Calu3 (cell line): Measurements from ENCODE around the gene ZNF789. TPM values are rescaled to one million over a fixed set of nuclear protein-coding genes. Genes with fewer than 3 reads are reported as not detected.
A peak's percentile ranks its signal among the peaks of the same experiment; 100 is the strongest.

ENCODE experiments used
- BruUV-seq: library from RNA; stranded (reverse); fragments of 400-500 nt; replicated peaks from 2 replicates; lab custom pipeline; 2021; lab: Mats Ljungman, UMichigan
- CTCF ChIA-PET: fragments of 300-600 bp; sonication (Branson Sonifier 250); formaldehyde crosslinking; loops from one replicate; lab custom pipeline; 2022; ENCODE audit warnings: antibody characterized with exemption; lab: Charles Lee
- DNase-seq: peaks from one replicate; pipeline ENCODE4 v3.0.0; 2022
- H3K27ac Mint-ChIP-seq: one replicate; pipeline ENCODE4 v1.8.0; 2022; ENCODE audit warnings: mixed read lengths; ENCODE audit not compliant: unreplicated experiment
- H3K27me3 Mint-ChIP-seq: one replicate; pipeline ENCODE4 v1.8.0; 2022; ENCODE audit warnings: mixed read lengths; ENCODE audit not compliant: unreplicated experiment
- H3K36me3 Mint-ChIP-seq: one replicate; pipeline ENCODE4 v1.8.0; 2022; ENCODE audit warnings: mild to moderate bottlenecking, moderate library complexity, mixed read lengths; ENCODE audit not compliant: insufficient read depth, unreplicated experiment
- H3K4me1 Mint-ChIP-seq: one replicate; pipeline ENCODE4 v1.8.0; 2022; ENCODE audit warnings: mild to moderate bottlenecking, low read depth, mixed read lengths; ENCODE audit not compliant: unreplicated experiment
- H3K4me3 Mint-ChIP-seq: one replicate; pipeline ENCODE4 v1.8.0; 2022; ENCODE audit warnings: mild to moderate bottlenecking, low read depth, moderate library complexity, mixed read lengths; ENCODE audit not compliant: unreplicated experiment
- H3K9me3 Mint-ChIP-seq: one replicate; pipeline ENCODE4 v1.8.0; 2022; ENCODE audit warnings: low read depth, mixed read lengths; ENCODE audit not compliant: unreplicated experiment
- CTCF ChIP-seq: fragments of 200-600 bp; IDR thresholded peaks from one replicate; pipeline ENCODE4 v1.8.0; 2022; ENCODE audit warnings: antibody characterized with exemption; ENCODE audit not compliant: unreplicated experiment
- intact Hi-C: fragments of 100-400 bp; cut with micrococcal nuclease; formaldehyde crosslinking; loops from one replicate; pipeline ENCODE4 v1.10.0; 2022; ENCODE audit not compliant: unreplicated experiment
- total RNA-seq: library from RNA; stranded (reverse); gene quantifications from 2 replicates; pipeline ENCODE4 v1.2.3, GENCODE V29; 2022

Gene ZNF789
- total RNA-seq, 1 experiment from 2014 or later: 17.2 TPM

- H3K36me3 Mint-ChIP-seq: peaks cover 47% of the 10 kb centered on the region
- intact Hi-C loops: no loop called here
- DNase-seq: no peak
Observed at GRCh38 chr7:99461221-99461620, 11.5 kb upstream of the ZNF789 start.

GRCh38 chr7:99465421-99465768 lies 7.3 kb upstream of the ZNF789 start:
- CTCF ChIA-PET: no interaction called here
- no peak for TF ChIP-seq CTCF
- no peak for DNase-seq
- Mint-ChIP-seq H3K27me3 (no peaks in the 10 kb centered on the region), H3K36me3 (peaks cover 28% of the 10 kb centered on the region), H3K27ac (peak overlapping the region; percentile 90), H3K4me1 (no peaks in the 10 kb centered on the region), H3K9me3 (no peaks in the 10 kb centered on the region), H3K4me3 (peak overlapping the region; percentile 95)
- intact Hi-C loops: no loop called here
- TSS peak; percentile 61 for BruUV-seq

More at GRCh38 chr7:99461221-99461620, 11.5 kb upstream of the ZNF789 start:
- no peaks in the 10 kb centered on the region for H3K4me1 Mint-ChIP-seq
- CTCF ChIA-PET: no interaction called here
- no peak overlapping the region for H3K27ac Mint-ChIP-seq
- TF ChIP-seq CTCF: no peak
- H3K4me3 Mint-ChIP-seq: no peak overlapping the region
- H3K27me3 Mint-ChIP-seq: no peaks in the 10 kb centered on the region
- H3K9me3 Mint-ChIP-seq: no peaks in the 10 kb centered on the region
- no TSS peak for BruUV-seq

GRCh38 chr7:99468336-99468918 lies 4.3 kb upstream of the ZNF789 start:
- Mint-ChIP-seq H3K27me3 (no peaks in the 10 kb centered on the region), H3K9me3 (no peaks in the 10 kb centered on the region), H3K4me3 (no peak overlapping the region), H3K36me3 (peaks cover 44% of the 10 kb centered on the region), H3K27ac (no peak overlapping the region), H3K4me1 (no peaks in the 10 kb centered on the region)
- TF ChIP-seq CTCF: no peak
- no TSS peak for BruUV-seq
- DNase-seq: no peak
- intact Hi-C loops: no loop called here
- CTCF ChIA-PET: interaction anchor here (0.5 kb wide), 1 partner anchor 548 kb away, joined by 3 read pairs; no protein-coding TSS in a partner anchor

GRCh38 chr7:99469381-99470065 lies 3.2 kb upstream of the ZNF789 start:
- no peaks in the 10 kb centered on the region for H3K4me1 Mint-ChIP-seq
- no peaks in the 10 kb centered on the region for H3K27me3 Mint-ChIP-seq
- BruUV-seq: no TSS peak
- CTCF ChIA-PET: no interaction called here
- H3K36me3 Mint-ChIP-seq: peaks cover 43% of the 10 kb centered on the region
- H3K4me3 Mint-ChIP-seq: no peak overlapping the region
- intact Hi-C loops: no loop called here
- no peak for DNase-seq
- H3K27ac Mint-ChIP-seq: no peak overlapping the region
- no peaks in the 10 kb centered on the region for H3K9me3 Mint-ChIP-seq
- no peak for TF ChIP-seq CTCF
